GM23248 (cell line): Measurements from ENCODE around the gene TSPEAR. TPM values are rescaled to one million over a fixed set of nuclear protein-coding genes. Genes with fewer than 3 reads are reported as not detected.

Experiments used
- DNase-seq: peaks from one replicate; pipeline ENCODE4 v3.0.0-alpha.2; 2015
- H2AFZ ChIP-seq: fragments of 200-600 bp; sonication (generic); 2 replicates; pipeline ENCODE4 v1.6.1; 2016; ENCODE audit warnings: antibody characterized with exemption
- H3F3A ChIP-seq: fragments of 200-600 bp; sonication (generic); 2 replicates; pipeline ENCODE4 v1.6.1; 2016; ENCODE audit warnings: mild to moderate bottlenecking, antibody characterized with exemption, mixed run types; ENCODE audit not compliant: insufficient read depth
- H3K27ac ChIP-seq: fragments of 200-600 bp; sonication (generic); 2 replicates; pipeline ENCODE4 v1.5.1; 2016; ENCODE audit warnings: mild to moderate bottlenecking
- H3K27me3 ChIP-seq: fragments of 200-600 bp; sonication (generic); replicated peaks from 2 replicates; pipeline ENCODE4 v1.6.1; 2016; ENCODE audit warnings: mild to moderate bottlenecking; ENCODE audit not compliant: insufficient read depth
- H3K36me3 ChIP-seq: fragments of 200-600 bp; sonication (generic); 2 replicates; pipeline ENCODE4 v1.6.1; 2016; ENCODE audit warnings: low read depth, mild to moderate bottlenecking
- H3K4me1 ChIP-seq: fragments of 200-600 bp; sonication (generic); 2 replicates; pipeline ENCODE4 v1.6.1; 2016; ENCODE audit warnings: mild to moderate bottlenecking; ENCODE audit not compliant: insufficient read depth
- H3K4me2 ChIP-seq: fragments of 200-600 bp; sonication (generic); one replicate; pipeline ENCODE4 v1.6.1; 2016; ENCODE audit warnings: mild to moderate bottlenecking; ENCODE audit not compliant: unreplicated experiment
- H3K4me3 ChIP-seq: fragments of 200-600 bp; sonication (generic); 2 replicates; pipeline ENCODE4 v1.5.1; 2016; ENCODE audit warnings: mild to moderate bottlenecking
- H3K79me2 ChIP-seq: fragments of 200-600 bp; sonication (generic); 2 replicates; pipeline ENCODE4 v1.6.1; 2016; ENCODE audit warnings: mild to moderate bottlenecking; ENCODE audit not compliant: insufficient read depth
- H3K9ac ChIP-seq: fragments of 200-600 bp; sonication (generic); 2 replicates; pipeline ENCODE4 v1.6.1; 2016; ENCODE audit warnings: mild to moderate bottlenecking
- H3K9me2 ChIP-seq: fragments of 200-600 bp; sonication (generic); 2 replicates; pipeline ENCODE4 v1.6.1; 2016; ENCODE audit warnings: mixed run types, mild to moderate bottlenecking, moderate library complexity; ENCODE audit not compliant: insufficient read depth
- H3K9me3 ChIP-seq: fragments of 200-600 bp; sonication (generic); one replicate; pipeline ENCODE4 v1.6.1; 2017; ENCODE audit warnings: low read depth
- H4K20me1 ChIP-seq: fragments of 200-600 bp; sonication (generic); 2 replicates; pipeline ENCODE4 v1.6.0; 2016; ENCODE audit not compliant: insufficient read depth
- EZH2 ChIP-seq: fragments of 200-600 bp; sonication (generic); IDR thresholded peaks from 2 replicates; pipeline ENCODE4 v1.6.1; 2018; ENCODE audit warnings: antibody characterized with exemption, mild to moderate bottlenecking; ENCODE audit not compliant: insufficient read depth, poor library complexity, severe bottlenecking
- EZH2phosphoT487 ChIP-seq: fragments of 200-600 bp; sonication (generic); IDR thresholded peaks from 2 replicates; pipeline ENCODE4 v1.6.1; 2018; ENCODE audit warnings: antibody characterized with exemption, moderate library complexity, mild to moderate bottlenecking, low read depth; ENCODE audit not compliant: insufficient read depth
- WGBS, 2 experiments: methylation state at CpG; one replicate each; pipeline ENCODE4 v1.1.6; 2015 to 2017; ENCODE audit warnings: low lambda C conversion rate in 2 of 2, low coverage in 1 of 2; ENCODE audit errors: missing lambda C conversion rate in 2 of 2; 5-methylcytosine and 5-hydroxymethylcytosine counted together
- in situ Hi-C: fragments of 300-500 bp; cut with MboI; formaldehyde crosslinking; loops from 2 replicates; pipeline ENCODE4 v1.15.0; 2020
- polyA plus RNA-seq: library from polyadenylated mRNA; unstranded; fragments of >200 nt; fragmentation: Nextera tagmentation; extraction: Ambion mirVana; gene quantifications from 2 replicates; pipeline ENCODE4 v1.2.1, GENCODE V29; 2016
- total RNA-seq: library from RNA; depleted of rRNA; stranded (reverse); fragments of >200 nt; shearing (Covaris generic); gene quantifications from 2 replicates; pipeline ENCODE4 v1.2.3, GENCODE V29; 2014

Gene TSPEAR
- total and polyA plus RNA-seq, 2 experiments from 2014 or later, result not detected

- peaks cover 7% of the 10 kb centered on the region; the same call in 1 of the 2 replicates for H3K27me3 ChIP-seq
- 63 to 74% methylated on average over 13 of the region's 13 CpGs for WGBS, 2 experiments
These were observed 195.0 kb downstream of the TSPEAR start for GRCh38 chr21:44516342-44516741.

GRCh38 chr21:44515359-44516165 is 195.8 kb downstream of the TSPEAR start:
- TF ChIP-seq EZH2phosphoT487 (no peak), EZH2 (no peak)
- Histone ChIP-seq H3K9ac (no peak overlapping the region), H3K27me3 (peaks cover 7% of the 10 kb centered on the region; the same call in 1 of the 2 replicates), H4K20me1 (no peaks in the 10 kb centered on the region), H3K9me2 (no peaks in the 10 kb centered on the region), H2AFZ (no peak overlapping the region), H3K9me3 (no peaks in the 10 kb centered on the region), H3K4me3 (no peak overlapping the region), H3K79me2 (no peaks in the 10 kb centered on the region), H3K4me2 (no peak overlapping the region), H3K4me1 (no peaks in the 10 kb centered on the region), H3F3A (no peaks in the 10 kb centered on the region), H3K27ac (no peak overlapping the region), H3K36me3 (no peaks in the 10 kb centered on the region)
- in situ Hi-C loops, result loop anchor here (10.0 to 25.0 kb wide), 2 partner anchors 279 to 422 kb away; partner anchors contain the start of gene SLX9
- DNase-seq, result no peak
- WGBS, 2 experiments, result 55 to 56% methylated on average over 32 of the region's 32 CpGs

More at GRCh38 chr21:44516342-44516741, 195.0 kb downstream of the TSPEAR start:
- Histone ChIP-seq H3K4me2 (no peak overlapping the region), H3F3A (no peaks in the 10 kb centered on the region), H3K4me3 (no peak overlapping the region), H3K27ac (no peak overlapping the region), H3K9me3 (no peaks in the 10 kb centered on the region), H3K36me3 (no peaks in the 10 kb centered on the region), H3K9ac (no peak overlapping the region), H3K79me2 (no peaks in the 10 kb centered on the region), H3K9me2 (no peaks in the 10 kb centered on the region), H2AFZ (no peak overlapping the region), H3K4me1 (no peaks in the 10 kb centered on the region), H4K20me1 (no peaks in the 10 kb centered on the region)
- no peak for TF ChIP-seq EZH2
- TF ChIP-seq EZH2phosphoT487, result no peak
- no peak for DNase-seq
- in situ Hi-C loops, result loop anchor here (10.0 to 25.0 kb wide), 2 partner anchors 278 to 421 kb away; partner anchors contain the start of gene SLX9

GRCh38 chr21:44514746-44515358 is 196.5 kb downstream of the TSPEAR start:
- in situ Hi-C loops, result loop anchor here (10.0 to 25.0 kb wide), 2 partner anchors 280 to 422 kb away; partner anchors contain the start of gene SLX9
- Histone ChIP-seq H3K27me3 (peaks cover 7% of the 10 kb centered on the region; the same call in 1 of the 2 replicates), H3K27ac (no peak overlapping the region), H3K9me2 (no peaks in the 10 kb centered on the region), H2AFZ (no peak overlapping the region), H3F3A (no peaks in the 10 kb centered on the region), H4K20me1 (no peaks in the 10 kb centered on the region), H3K79me2 (no peaks in the 10 kb centered on the region), H3K9ac (no peak overlapping the region), H3K36me3 (no peaks in the 10 kb centered on the region), H3K4me1 (no peaks in the 10 kb centered on the region), H3K9me3 (no peaks in the 10 kb centered on the region), H3K4me3 (no peak overlapping the region), H3K4me2 (no peak overlapping the region)
- WGBS, 2 experiments, result 34 to 35% methylated on average over 11 of the region's 11 CpGs
- DNase-seq, result no peak
- TF ChIP-seq EZH2phosphoT487 (no peak), EZH2 (no peak)

DNA sequence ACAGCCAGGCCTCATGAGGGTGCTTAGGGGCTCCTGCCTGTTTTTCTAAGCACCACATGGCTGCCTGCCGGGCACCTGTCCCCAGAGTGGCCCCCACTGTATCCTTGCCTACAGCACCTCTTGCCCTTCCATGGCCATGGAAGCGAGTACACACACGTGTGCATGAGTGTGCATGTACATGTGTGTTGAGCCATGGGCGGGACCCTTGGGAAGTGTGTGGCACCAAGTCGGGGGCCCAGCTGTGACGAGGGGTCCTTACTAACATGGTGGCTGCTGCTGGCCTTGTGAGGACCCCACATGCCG is 197.2 kb downstream of the TSPEAR start:
- Histone ChIP-seq H3K4me3 (no peak overlapping the region), H3K27ac (no peak overlapping the region), H3K27me3 (peaks cover 7% of the 10 kb centered on the region; the same call in 1 of the 2 replicates), H3F3A (no peaks in the 10 kb centered on the region), H4K20me1 (no peaks in the 10 kb centered on the region), H2AFZ (no peak overlapping the region), H3K9ac (no peak overlapping the region), H3K9me3 (no peaks in the 10 kb centered on the region), H3K36me3 (no peaks in the 10 kb centered on the region), H3K4me2 (no peak overlapping the region), H3K79me2 (no peaks in the 10 kb centered on the region), H3K4me1 (no peaks in the 10 kb centered on the region), H3K9me2 (no peaks in the 10 kb centered on the region)
- WGBS, 2 experiments, result 52 to 61% methylated on average over 7 of the region's 7 CpGs
- in situ Hi-C loops, result loop anchor here (10.0 to 25.0 kb wide), 2 partner anchors 281 to 423 kb away; partner anchors contain the start of gene SLX9
- DNase-seq, result no peak
- TF ChIP-seq EZH2, result no peak
- no peak for TF ChIP-seq EZH2phosphoT487
